H9 (cell line): Measurements from ENCODE around the gene ABCG2. TPM values are rescaled to one million over a fixed set of nuclear protein-coding genes. Genes with fewer than 3 reads are reported as not detected.

Source experiments
- DNase-seq: peaks from one replicate; pipeline ENCODE4 v3.0.0-alpha.2; 2017
- H2AFZ ChIP-seq: one replicate; pipeline ENCODE4 v1.6.1; 2013; ENCODE audit warnings: mild to moderate bottlenecking, low read length, control low read depth, moderate library complexity
- H2AK5ac ChIP-seq: 2 replicates; pipeline ENCODE4 v1.6.1; 2013; ENCODE audit warnings: low read length, control low read depth, mixed read lengths; ENCODE audit not compliant: insufficient read length
- H2BK120ac ChIP-seq: one replicate; pipeline ENCODE4 v1.6.1; 2013; ENCODE audit warnings: low read depth, mild to moderate bottlenecking, low read length, control low read depth, inconsistent platforms; ENCODE audit not compliant: poor library complexity, severe bottlenecking
- H2BK12ac ChIP-seq: 2 replicates; pipeline ENCODE4 v1.6.1; 2013; ENCODE audit warnings: low read length, control low read depth, mixed read lengths, low read depth; ENCODE audit not compliant: insufficient read length
- H2BK15ac ChIP-seq: 2 replicates; pipeline ENCODE4 v1.6.1; 2013; ENCODE audit warnings: low read depth, low read length, control low read depth
- H2BK20ac ChIP-seq: one replicate; pipeline ENCODE4 v1.6.1; 2013; ENCODE audit warnings: low read depth, mild to moderate bottlenecking, low read length, control low read depth, inconsistent platforms; ENCODE audit not compliant: poor library complexity, severe bottlenecking
- H2BK5ac ChIP-seq: 2 replicates; pipeline ENCODE4 v1.6.1; 2013; ENCODE audit warnings: low read length, control low read depth, mixed read lengths; ENCODE audit not compliant: insufficient read length
- H3K14ac ChIP-seq: 2 replicates; pipeline ENCODE4 v1.6.1; 2013; ENCODE audit warnings: low read length, control low read depth; ENCODE audit not compliant: insufficient read depth
- H3K18ac ChIP-seq: 2 replicates; pipeline ENCODE4 v1.6.1; 2013; ENCODE audit warnings: low read depth, mild to moderate bottlenecking, mixed read lengths, low read length, control low read depth; ENCODE audit not compliant: insufficient read length
- H3K23ac ChIP-seq: 2 replicates; pipeline ENCODE4 v1.6.1; 2013; ENCODE audit warnings: low read length, control low read depth, mixed read lengths, low read depth; ENCODE audit not compliant: insufficient read length
- H3K23me2 ChIP-seq: 2 replicates; pipeline ENCODE4 v1.6.1; 2013; ENCODE audit warnings: low read depth, mild to moderate bottlenecking, mixed read lengths, low read length, control low read depth; ENCODE audit not compliant: insufficient read length, poor library complexity, severe bottlenecking
- H3K27ac ChIP-seq: 2 replicates; pipeline ENCODE4 v1.5.1; 2013; ENCODE audit warnings: low read length, control low read depth, mixed read lengths, low read depth; ENCODE audit not compliant: insufficient read length
- H3K27me3 ChIP-seq: 2 replicates; pipeline ENCODE4 v1.6.1; 2013; ENCODE audit warnings: low read length, control low read depth, inconsistent platforms; ENCODE audit not compliant: insufficient read depth
- H3K4ac ChIP-seq: 2 replicates; pipeline ENCODE4 v1.6.1; 2013; ENCODE audit warnings: low read depth, mild to moderate bottlenecking, control low read depth, inconsistent platforms, low read length, moderate library complexity
- H3K4me1 ChIP-seq: 2 replicates; pipeline ENCODE4 v1.6.1; 2013; ENCODE audit warnings: low read length, control low read depth, inconsistent platforms; ENCODE audit not compliant: insufficient read depth
- H3K4me2 ChIP-seq: 2 replicates; pipeline ENCODE4 v1.6.1; 2013; ENCODE audit warnings: low read length, control low read depth, mixed read lengths; ENCODE audit not compliant: insufficient read length, insufficient read depth
- H3K56ac ChIP-seq: 2 replicates; pipeline ENCODE4 v1.6.1; 2013; ENCODE audit warnings: low read depth, mild to moderate bottlenecking, mixed read lengths, low read length, control low read depth; ENCODE audit not compliant: insufficient read length
- H3K79me1 ChIP-seq: 2 replicates; pipeline ENCODE4 v1.6.1; 2013; ENCODE audit warnings: low read depth, mild to moderate bottlenecking, moderate library complexity, low read length, control low read depth, inconsistent platforms; ENCODE audit not compliant: insufficient read depth, poor library complexity, severe bottlenecking
- H3K79me2 ChIP-seq: 2 replicates; pipeline ENCODE4 v1.6.1; 2013; ENCODE audit warnings: low read length, control low read depth, inconsistent platforms; ENCODE audit not compliant: insufficient read depth
- H3K9ac ChIP-seq: 2 replicates; pipeline ENCODE4 v1.6.1; 2013; ENCODE audit warnings: low read length, control low read depth, mixed read lengths; ENCODE audit not compliant: insufficient read length; ENCODE audit errors: extremely low read depth
- H3K9me3 ChIP-seq: one replicate; pipeline ENCODE4 v1.6.1; 2013; ENCODE audit warnings: low read depth, low read length, inconsistent platforms; ENCODE audit not compliant: control insufficient read depth
- H3T11ph ChIP-seq: one replicate; pipeline ENCODE4 v1.6.1; 2013; ENCODE audit warnings: mild to moderate bottlenecking, low read length, control low read depth, inconsistent platforms
- H4K20me1 ChIP-seq: one replicate; pipeline ENCODE4 v1.6.1; 2013; ENCODE audit not compliant: control insufficient read depth, insufficient read length, insufficient read depth
- H4K5ac ChIP-seq: 2 replicates; pipeline ENCODE4 v1.6.1; 2013; ENCODE audit warnings: low read depth, mild to moderate bottlenecking, mixed read lengths, low read length, control low read depth; ENCODE audit not compliant: insufficient read length
- H4K8ac ChIP-seq: replicated peaks from 2 replicates; pipeline ENCODE4 v1.6.1; 2013; ENCODE audit warnings: low read length, control low read depth, mixed read lengths, low read depth; ENCODE audit not compliant: insufficient read length
- H4K91ac ChIP-seq: 2 replicates; pipeline ENCODE4 v1.6.1; 2013; ENCODE audit warnings: low read depth, mild to moderate bottlenecking, moderate library complexity, mixed read lengths, low read length, control low read depth; ENCODE audit not compliant: insufficient read length
- H3K27ac Mint-ChIP-seq, 3 experiments: 2 replicates in 2 of 3; 3 replicates in 1 of 3; pipeline ENCODE4 v1.8.0; 2020 to 2021; ENCODE audit warnings: mixed read lengths in 3 of 3, mild to moderate bottlenecking in 1 of 3, moderate library complexity in 1 of 3
- H3K27me3 Mint-ChIP-seq: 2 replicates; pipeline ENCODE4 v1.8.0; 2021; ENCODE audit warnings: low read depth, mild to moderate bottlenecking, moderate library complexity, mixed read lengths
- H3K36me3 Mint-ChIP-seq, 3 experiments: 2 replicates in 2 of 3; 3 replicates in 1 of 3; pipeline ENCODE4 v1.8.0; 2020 to 2021; ENCODE audit warnings: low read depth in 3 of 3, mixed read lengths in 3 of 3; ENCODE audit not compliant: insufficient read depth in 1 of 3
- H3K4me1 Mint-ChIP-seq, 2 experiments: 2 replicates each; pipeline ENCODE4 v1.8.0; 2020; ENCODE audit warnings: mixed read lengths in 2 of 2
- H3K4me3 Mint-ChIP-seq, 2 experiments: 2 replicates in 1 of 2; 3 replicates in 1 of 2; pipeline ENCODE4 v1.8.0; 2020 to 2021; ENCODE audit warnings: mild to moderate bottlenecking in 2 of 2, mixed read lengths in 2 of 2, moderate library complexity in 1 of 2
- H3K9me3 Mint-ChIP-seq, 2 experiments: 2 replicates in 1 of 2; 3 replicates in 1 of 2; pipeline ENCODE4 v1.8.0; 2020; ENCODE audit warnings: mild to moderate bottlenecking in 2 of 2, mixed read lengths in 2 of 2, moderate library complexity in 1 of 2
- WGBS: extraction: QIAGEN DNeasy Blood & Tissue Kit; methylation state at CpG from one replicate; pipeline ENCODE4 v1.1.7; 2013; ENCODE audit warnings: missing lambda C conversion rate, low lambda C conversion rate, mixed read lengths; ENCODE audit not compliant: insufficient read length; ENCODE audit errors: extremely low coverage; 5-methylcytosine and 5-hydroxymethylcytosine counted together
- total RNA-seq: library from RNA; stranded (reverse); gene quantifications from 2 replicates; pipeline ENCODE4 v1.2.1, GENCODE V29; 2021
- TF ChIP-seq, protein P1 (sequence below): fragments of 200-600 bp; sonication (generic); conservative IDR thresholded peaks from 3 replicates; pipeline ENCODE4 v1.8.0; 2021; ENCODE audit warnings: antibody characterized with exemption, mild to moderate bottlenecking

Gene ABCG2
- total RNA-seq, 1 experiment from 2014 or later: 1.5 TPM

DNA sequence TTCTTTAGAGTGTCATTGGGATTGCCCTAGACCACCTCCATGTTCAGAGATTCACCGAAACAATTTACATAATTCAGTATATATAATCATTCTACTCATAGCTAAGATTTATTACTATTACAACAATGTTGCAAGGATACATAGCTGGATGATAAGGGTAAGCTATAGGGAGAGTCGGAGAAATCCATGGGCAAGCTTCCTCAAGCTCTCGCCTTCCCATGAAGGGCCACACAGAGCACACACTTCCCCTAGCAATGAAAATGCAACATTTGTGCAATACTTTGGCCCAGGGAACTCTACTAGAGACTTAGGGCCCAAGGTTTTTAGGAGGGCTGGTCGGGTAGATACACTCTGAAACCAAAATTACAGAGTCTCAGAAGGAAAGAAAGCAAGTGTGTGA, 49.7 kb upstream of the ABCG2 start:
- no peak overlapping the region for H2AFZ ChIP-seq
- H2BK120ac ChIP-seq: no peak overlapping the region

More for the DNA sequence above, 49.7 kb upstream of the ABCG2 start:
- H3K4ac ChIP-seq: no peak overlapping the region
- H2BK5ac ChIP-seq: no peak overlapping the region
- no CpG with 5 or more reads among the region's 4 CpGs for WGBS
- H2BK20ac ChIP-seq: no peak overlapping the region
- H3K9me3 ChIP-seq: no peaks in the 10 kb centered on the region
- no peaks in the 10 kb centered on the region for H3K36me3 Mint-ChIP-seq
- H3K23me2 ChIP-seq: no peaks in the 10 kb centered on the region
- no peak overlapping the region for H3K4me2 ChIP-seq
- no peak for DNase-seq
- no peak overlapping the region for H3K23ac ChIP-seq
- TF ChIP-seq, protein P1, sequence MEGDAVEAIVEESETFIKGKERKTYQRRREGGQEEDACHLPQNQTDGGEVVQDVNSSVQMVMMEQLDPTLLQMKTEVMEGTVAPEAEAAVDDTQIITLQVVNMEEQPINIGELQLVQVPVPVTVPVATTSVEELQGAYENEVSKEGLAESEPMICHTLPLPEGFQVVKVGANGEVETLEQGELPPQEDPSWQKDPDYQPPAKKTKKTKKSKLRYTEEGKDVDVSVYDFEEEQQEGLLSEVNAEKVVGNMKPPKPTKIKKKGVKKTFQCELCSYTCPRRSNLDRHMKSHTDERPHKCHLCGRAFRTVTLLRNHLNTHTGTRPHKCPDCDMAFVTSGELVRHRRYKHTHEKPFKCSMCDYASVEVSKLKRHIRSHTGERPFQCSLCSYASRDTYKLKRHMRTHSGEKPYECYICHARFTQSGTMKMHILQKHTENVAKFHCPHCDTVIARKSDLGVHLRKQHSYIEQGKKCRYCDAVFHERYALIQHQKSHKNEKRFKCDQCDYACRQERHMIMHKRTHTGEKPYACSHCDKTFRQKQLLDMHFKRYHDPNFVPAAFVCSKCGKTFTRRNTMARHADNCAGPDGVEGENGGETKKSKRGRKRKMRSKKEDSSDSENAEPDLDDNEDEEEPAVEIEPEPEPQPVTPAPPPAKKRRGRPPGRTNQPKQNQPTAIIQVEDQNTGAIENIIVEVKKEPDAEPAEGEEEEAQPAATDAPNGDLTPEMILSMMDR: no peak
- peaks cover 2% of the 10 kb centered on the region; the same call in 1 of the 2 replicates for H3K4me1 ChIP-seq
- H3K27ac Mint-ChIP-seq: no peak overlapping the region
- H3K79me1 ChIP-seq: no peaks in the 10 kb centered on the region
- no peak overlapping the region for H3K18ac ChIP-seq
- H3K27me3 ChIP-seq: no peaks in the 10 kb centered on the region
- no peak overlapping the region for H3K14ac ChIP-seq
- peaks cover 12 to 13% of the 10 kb centered on the region in 2 experiments for H3K4me1 Mint-ChIP-seq
- H3T11ph ChIP-seq: no peak overlapping the region
- H3K56ac ChIP-seq: no peak overlapping the region
- no peak overlapping the region for H3K9ac ChIP-seq
- no peak overlapping the region for H2BK12ac ChIP-seq
- H3K79me2 ChIP-seq: no peaks in the 10 kb centered on the region
- H4K91ac ChIP-seq: no peak overlapping the region
- no peak overlapping the region for H2AK5ac ChIP-seq
- no peak overlapping the region for H4K8ac ChIP-seq
- no peak overlapping the region for H3K4me3 Mint-ChIP-seq
- H4K20me1 ChIP-seq: no peaks in the 10 kb centered on the region
- H3K9me3 Mint-ChIP-seq: no peaks in the 10 kb centered on the region
- no peak overlapping the region for H4K5ac ChIP-seq
- no peak overlapping the region for H3K27ac ChIP-seq
- H3K27me3 Mint-ChIP-seq: no peaks in the 10 kb centered on the region
- H2BK15ac ChIP-seq: no peak overlapping the region
